HG03521 (cell line): ENCODE data around the gene SFT2D1.
A peak's percentile ranks its signal among the peaks of the same experiment; 100 is the strongest.

Experiments
- ATAC-seq: cut with Tn5 transposase; IDR thresholded peaks from one replicate; pipeline ENCODE4 v1.9.1; 2021; ENCODE audit warnings: mild to moderate bottlenecking, moderate library complexity; ENCODE audit not compliant: unreplicated experiment

SFT2D1 gene

DNA sequence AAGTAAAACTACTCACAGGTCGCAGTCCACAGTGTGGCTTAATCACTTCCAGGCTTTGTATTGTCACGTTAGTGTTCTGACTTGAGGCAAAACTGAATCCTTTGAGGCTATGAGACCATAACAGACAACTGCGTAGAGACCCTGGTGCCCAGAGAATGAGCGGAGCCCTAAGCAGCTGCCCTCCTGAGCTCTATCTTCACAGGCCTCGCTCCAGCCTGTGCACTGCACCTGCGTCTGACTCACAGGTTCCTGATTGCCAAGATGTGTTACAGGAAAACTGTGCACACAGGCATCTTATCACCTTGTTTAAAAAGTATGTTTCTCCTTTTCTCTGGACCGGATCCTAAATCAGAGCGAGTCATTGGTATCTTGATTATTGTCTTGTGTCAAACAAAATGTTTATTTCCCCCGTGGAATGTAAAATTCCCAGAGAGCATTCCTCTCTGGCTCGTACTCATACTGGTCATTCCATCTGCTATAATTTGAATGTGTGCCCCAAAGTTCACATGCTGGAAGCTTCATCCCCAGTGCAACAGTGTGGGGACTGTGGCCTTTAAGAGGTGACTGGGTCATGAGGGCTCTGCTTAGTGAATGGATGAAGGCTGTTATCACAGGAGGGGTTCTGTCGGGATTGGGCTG is 59.8 kb downstream of the SFT2D1 start:
- no peak for ATAC-seq

DNA sequence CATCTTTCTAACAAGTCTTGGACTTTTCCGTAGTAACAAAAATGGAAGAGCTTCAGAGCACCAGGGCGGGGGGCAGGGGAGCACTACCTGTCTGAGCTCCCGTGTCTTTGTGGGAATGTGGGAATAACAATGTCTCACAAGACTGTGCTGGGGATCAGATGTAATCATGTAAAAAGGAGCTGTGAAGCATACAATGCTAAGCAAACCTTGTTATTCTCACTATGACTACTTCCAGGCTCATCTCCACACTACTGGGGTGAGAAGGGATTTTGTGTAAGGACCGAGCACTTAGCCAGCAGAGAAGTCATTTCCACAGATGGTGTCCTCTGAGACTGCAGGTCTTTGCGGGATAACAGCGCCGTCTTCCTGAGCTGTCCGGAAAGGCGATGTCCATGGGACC is 61.2 kb downstream of the SFT2D1 start:
- no peak for ATAC-seq

GRCh38 chr6:166279393-166279679 is 63.0 kb downstream of the SFT2D1 start:
- ATAC-seq: no peak

- ATAC-seq: no peak
Observed at GRCh38 chr6:166278579-166279392, 63.6 kb downstream of the SFT2D1 start.

DNA sequence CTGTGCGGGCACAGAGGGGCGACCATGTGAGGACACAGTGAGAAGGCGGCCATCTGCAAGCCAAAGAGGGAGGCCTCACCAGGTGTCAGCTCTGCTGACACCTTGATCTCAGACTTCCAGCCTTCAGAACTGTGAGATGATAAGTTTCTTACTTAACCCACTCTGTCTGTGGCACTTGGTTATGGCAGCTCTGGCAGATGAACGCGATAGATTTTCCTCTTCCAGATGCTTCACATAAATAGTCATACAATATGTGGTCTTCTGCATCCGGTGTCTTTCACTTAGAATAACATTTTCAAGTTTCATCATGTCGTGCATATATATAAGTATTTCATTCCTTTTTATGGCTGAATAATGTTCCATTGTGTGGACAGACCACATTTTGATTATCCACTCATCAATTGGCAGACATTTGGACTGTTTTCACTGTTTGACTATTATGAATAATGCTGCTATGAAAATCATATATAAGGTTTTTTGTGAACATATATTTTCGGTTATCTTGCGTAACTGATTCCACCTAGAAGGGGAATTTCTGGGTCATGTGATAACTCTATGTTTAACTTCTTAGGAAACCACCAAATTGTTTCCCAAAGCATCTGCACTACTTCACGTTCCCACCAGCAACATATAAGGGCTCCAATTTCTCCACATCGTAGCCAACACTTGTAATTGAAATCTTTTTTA is 64.3 kb downstream of the SFT2D1 start:
- no peak for ATAC-seq

DNA sequence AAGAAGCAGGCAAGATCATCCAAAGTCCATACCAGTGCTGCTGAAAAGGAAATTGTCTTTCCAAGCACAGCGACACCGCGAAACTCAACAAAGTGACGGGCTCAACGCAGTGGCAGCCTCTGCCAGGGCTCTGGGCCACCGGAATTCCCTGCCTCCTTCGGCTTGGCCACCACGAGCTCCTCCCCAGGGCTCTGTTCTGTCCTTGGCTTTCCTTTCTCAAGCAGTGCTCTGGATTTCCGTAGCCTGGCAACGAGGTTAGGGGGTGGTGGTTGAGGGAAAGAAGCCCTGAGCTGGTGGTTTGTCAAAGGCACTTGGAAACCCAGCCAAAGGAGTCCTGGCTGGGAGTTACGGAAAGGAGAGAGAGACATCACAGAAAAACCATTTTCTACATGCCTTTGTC is 65.3 kb downstream of the SFT2D1 start:
- no peak for ATAC-seq

GRCh38 chr6:166275714-166276166 is 66.6 kb downstream of the SFT2D1 start:
- ATAC-seq: peak; percentile 76

GRCh38 chr6:166274739-166275370 is 67.5 kb downstream of the SFT2D1 start:
- no peak for ATAC-seq

GRCh38 chr6:166274163-166274562 is 68.2 kb downstream of the SFT2D1 start:
- no peak for ATAC-seq

DNA sequence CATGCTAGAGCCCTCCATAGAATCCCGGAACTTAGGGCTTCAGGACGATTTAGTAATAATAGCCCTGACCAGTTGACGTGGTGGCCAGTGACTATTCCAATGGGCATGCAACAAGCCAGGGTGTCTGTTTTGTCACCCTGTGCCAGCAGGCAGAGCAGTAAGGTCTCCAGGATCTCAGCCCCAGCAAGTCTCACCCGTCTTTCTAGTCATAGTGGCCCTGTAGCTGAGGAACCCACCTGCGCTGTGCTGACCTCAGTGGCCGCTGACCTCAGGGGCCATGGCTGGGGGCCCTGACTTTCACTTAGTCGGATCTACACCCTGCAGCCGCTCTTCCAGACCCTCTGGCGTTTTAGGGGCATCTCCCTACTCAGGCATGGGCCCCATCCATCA is 71.0 kb downstream of the SFT2D1 start:
- no peak for ATAC-seq

- ATAC-seq: no peak
Observed at GRCh38 chr6:166270706-166271375, 71.5 kb downstream of the SFT2D1 start.
